Measurements from ENCODE around the gene SIL1. TPM values are rescaled to one million over a fixed set of nuclear protein-coding genes. Genes with fewer than 3 reads are reported as not detected.

Gene SIL1
- polyA plus RNA-seq, 1 donor (not counting 4 experiments of a cell fraction or from before 2014, with no cell fraction given), result 45.4 TPM

- H2AFZ ChIP-seq (ENCODE audit: control insufficient read depth, low read length), result no peak overlapping the region
- no peaks in the 10 kb centered on the region for H3K9me3 ChIP-seq (ENCODE audit: control insufficient read depth, low read depth, low read length)
- H3K4me2 ChIP-seq (ENCODE audit: control insufficient read depth, extremely low read depth, insufficient read depth, low read depth, low read length), result no peak overlapping the region
- no peak overlapping the region for H3K9ac ChIP-seq (ENCODE audit: control insufficient read depth, extremely low read depth, insufficient read depth, low read length)
- H3K27me3 ChIP-seq (ENCODE audit: control insufficient read depth, extremely low read depth, insufficient read depth, low read length), result no peaks in the 10 kb centered on the region
- H3K9me1 ChIP-seq (ENCODE audit: control insufficient read depth, extremely low read depth, insufficient read depth, low read length), result no peaks in the 10 kb centered on the region
- peaks cover 4% of the 10 kb centered on the region for H4K20me1 ChIP-seq (ENCODE audit: control insufficient read depth, extremely low read depth, insufficient read depth, low read length)
- no peak for FAIRE-seq
- TF ChIP-seq EZH2 (IDR thresholded peaks at IDR 0.05; ENCODE audit: low read length), result no peak
- TF ChIP-seq CTCF (optimal IDR thresholded peaks at IDR 0.05 in 1 of 3, IDR thresholded peaks at IDR 0.05 in 1 of 3, conservative IDR thresholded peaks at IDR 0.05 in 1 of 3; ENCODE audit: extremely low read depth in 1 of 3, insufficient read depth in 2 of 3, low read length in 3 of 3), result no peak
- no peaks in the 10 kb centered on the region for H3K79me2 ChIP-seq (ENCODE audit: control insufficient read depth, insufficient read depth, low read length)
- no peaks in the 10 kb centered on the region for H3K36me3 ChIP-seq (ENCODE audit: control insufficient read depth in 2 of 2, extremely low read depth in 1 of 2, insufficient read depth in 2 of 2, low read length in 2 of 2)
- no peak overlapping the region for H3K4me3 ChIP-seq (ENCODE audit: control insufficient read depth in 2 of 3, extremely low read depth in 1 of 3, insufficient read depth in 2 of 3, low read depth in 1 of 3, low read length in 3 of 3)
- no peak overlapping the region for H3K27ac ChIP-seq (ENCODE audit: control insufficient read depth, insufficient read depth, low read length)
- peaks cover 15% of the 10 kb centered on the region for H3K4me1 ChIP-seq (ENCODE audit: control insufficient read depth, extremely low read depth, insufficient read depth, low read length)
- dilution Hi-C loops (cut with MboI; ENCODE audit: extremely low pct_ligation_motif_present, low sequenced_read_pairs), result no loop called here
- no peak for DNase-seq (ENCODE audit: low read depth, low spot score)
Observed at GRCh38 chr5:139065306-139065705, 132.9 kb downstream of the SIL1 start.

GRCh38 chr5:139064613-139065012, 133.6 kb downstream of the SIL1 start:
- Histone ChIP-seq H3K36me3 (ENCODE audit: control insufficient read depth in 2 of 2, extremely low read depth in 1 of 2, insufficient read depth in 2 of 2, low read length in 2 of 2) (no peaks in the 10 kb centered on the region), H3K9me1 (ENCODE audit: control insufficient read depth, extremely low read depth, insufficient read depth, low read length) (no peaks in the 10 kb centered on the region), H3K9me3 (ENCODE audit: control insufficient read depth, low read depth, low read length) (no peaks in the 10 kb centered on the region), H3K27me3 (ENCODE audit: control insufficient read depth, extremely low read depth, insufficient read depth, low read length) (no peaks in the 10 kb centered on the region), H4K20me1 (ENCODE audit: control insufficient read depth, extremely low read depth, insufficient read depth, low read length) (peaks cover 4% of the 10 kb centered on the region), H3K4me2 (ENCODE audit: control insufficient read depth, extremely low read depth, insufficient read depth, low read depth, low read length) (no peak overlapping the region), H2AFZ (ENCODE audit: control insufficient read depth, low read length) (no peak overlapping the region), H3K27ac (ENCODE audit: control insufficient read depth, insufficient read depth, low read length) (no peak overlapping the region), H3K4me1 (ENCODE audit: control insufficient read depth, extremely low read depth, insufficient read depth, low read length) (peaks cover 15% of the 10 kb centered on the region), H3K79me2 (ENCODE audit: control insufficient read depth, insufficient read depth, low read length) (no peaks in the 10 kb centered on the region), H3K9ac (ENCODE audit: control insufficient read depth, extremely low read depth, insufficient read depth, low read length) (no peak overlapping the region), H3K4me3 (ENCODE audit: control insufficient read depth in 2 of 3, extremely low read depth in 1 of 3, insufficient read depth in 2 of 3, low read depth in 1 of 3, low read length in 3 of 3) (no peak overlapping the region)
- DNase-seq (ENCODE audit: low read depth, low spot score) (no peak), FAIRE-seq (no peak)
- dilution Hi-C loops (cut with MboI; ENCODE audit: extremely low pct_ligation_motif_present, low sequenced_read_pairs), result no loop called here
- TF ChIP-seq CTCF (optimal IDR thresholded peaks at IDR 0.05 in 1 of 3, IDR thresholded peaks at IDR 0.05 in 1 of 3, conservative IDR thresholded peaks at IDR 0.05 in 1 of 3; ENCODE audit: extremely low read depth in 1 of 3, insufficient read depth in 2 of 3, low read length in 3 of 3), result no peak
- no peak for TF ChIP-seq EZH2 (IDR thresholded peaks at IDR 0.05; ENCODE audit: low read length)
